Measurements from ENCODE around the gene ZMIZ1.

GRCh38 chr10:79078367-79079053, 9.7 kb downstream of the ZMIZ1 start:
- TF ChIP-seq CTCF (IDR thresholded peaks at IDR 0.05; ENCODE audit: low read depth, low read length) (no peak), POLR2A (IDR thresholded peaks at IDR 0.05; ENCODE audit: extremely low read depth, insufficient read length) (no peak), MAX (IDR thresholded peaks at IDR 0.05; ENCODE audit: low read depth, low read length) (no peak), MYC (IDR thresholded peaks at IDR 0.05; ENCODE audit: low read depth, low read length) (no peak)

Measured in NB4 (cell line).